GM21526 (cell line): ENCODE data around the gene INPP5A.
"Not testable (repeated sequence)": the region's sequence is repeated elsewhere in the genome, so short reads cannot be mapped to it uniquely, and the experiment has no call there.

ENCODE experiments used
- ATAC-seq: cut with Tn5 transposase; IDR thresholded peaks from one replicate; pipeline ENCODE4 v1.9.1; 2021; ENCODE audit warnings: moderate library complexity; ENCODE audit not compliant: unreplicated experiment, low FRiP score

INPP5A gene

GRCh38 chr10:132820056-132820455 lies 282.5 kb downstream of the INPP5A start:
- no peak for ATAC-seq

- ATAC-seq: not testable (repeated sequence)
Measured at GRCh38 chr10:132825783-132826523, 288.4 kb downstream of the INPP5A start.

- ATAC-seq: no peak
Measured at GRCh38 chr10:132826524-132827422, 289.2 kb downstream of the INPP5A start.

GRCh38 chr10:132827423-132827789 lies 289.8 kb downstream of the INPP5A start:
- no peak for ATAC-seq

- no peak for ATAC-seq
Measured at GRCh38 chr10:132827861-132828539, 290.4 kb downstream of the INPP5A start.

GRCh38 chr10:132828681-132829080 lies 291.1 kb downstream of the INPP5A start:
- no peak for ATAC-seq

GRCh38 chr10:132829403-132829802 lies 291.8 kb downstream of the INPP5A start:
- no peak for ATAC-seq

- no peak for ATAC-seq
Measured at GRCh38 chr10:132832186-132832969, 294.8 kb downstream of the INPP5A start.
